CD14-positive monocyte (primary cell): ENCODE results near the gene ZC3H4. TPM values are rescaled to one million over a fixed set of nuclear protein-coding genes. Genes with fewer than 3 reads are reported as not detected.
A peak's percentile ranks its signal among the peaks of the same experiment; 100 is the strongest.

ENCODE experiments used
- DNase-seq, 3 donors: peaks; one replicate each; pipeline ENCODE4 v3.0.0-alpha.2; 2011 to 2022
- H2AFZ ChIP-seq: 2 replicates; pipeline ENCODE4 v1.6.0; 2012; ENCODE audit warnings: mild to moderate bottlenecking, low read depth, low read length, inconsistent platforms; ENCODE audit not compliant: insufficient read depth, poor library complexity, severe bottlenecking
- H3K27ac ChIP-seq, 2 donors: 1 replicate in 1 of 2; 2 replicates in 1 of 2; pipeline ENCODE4 v1.5.1; 2012 to 2013; ENCODE audit warnings: low read length in 2 of 2, control low read depth in 1 of 2, inconsistent platforms in 1 of 2, low read depth in 1 of 2, mild to moderate bottlenecking in 1 of 2
- H3K27me3 ChIP-seq, 2 donors: one replicate each; pipeline versions ENCODE4 v1.6.0 to v1.6.1; 2011 to 2013; ENCODE audit warnings: low read length in 2 of 2; ENCODE audit not compliant: control insufficient read depth in 2 of 2, insufficient read depth in 2 of 2
- H3K36me3 ChIP-seq, 2 donors: replicated peaks in 1 of 2; 1 replicate in 1 of 2; 2 replicates in 1 of 2; pipeline versions ENCODE4 v1.5.1 to v1.6.1; 2012 to 2013; ENCODE audit warnings: low read length in 2 of 2, control low read depth in 1 of 2, inconsistent platforms in 1 of 2, mild to moderate bottlenecking in 1 of 2; ENCODE audit not compliant: insufficient read depth in 2 of 2, control insufficient read depth in 1 of 2
- H3K4me1 ChIP-seq, 2 donors: 1 replicate in 1 of 2; 2 replicates in 1 of 2; pipeline versions ENCODE4 v1.5.1 to v1.6.1; 2012 to 2013; ENCODE audit warnings: low read length in 2 of 2, control low read depth in 1 of 2, inconsistent platforms in 1 of 2, mild to moderate bottlenecking in 1 of 2, moderate library complexity in 1 of 2; ENCODE audit not compliant: insufficient read depth in 2 of 2, control insufficient read depth in 1 of 2
- H3K4me2 ChIP-seq: replicated peaks from 2 replicates; pipeline ENCODE3; 2012; ENCODE audit warnings: low read length, moderate library complexity, mild to moderate bottlenecking; ENCODE audit not compliant: poor library complexity, severe bottlenecking; ENCODE audit errors: extremely low read depth
- H3K4me3 ChIP-seq, 3 experiments: fragments of 200-600 bp in 1 of 3; sonication (generic) in 1 of 3; replicated peaks in 1 of 3; 1 replicate in 2 of 3; 2 replicates in 1 of 3; pipeline ENCODE4 v1.5.1; 2011 to 2013; ENCODE audit warnings: low read length in 3 of 3, mild to moderate bottlenecking in 3 of 3, control low read depth in 2 of 3, low read depth in 2 of 3, inconsistent platforms in 1 of 3, moderate library complexity in 1 of 3
- H3K79me2 ChIP-seq: 2 replicates; pipeline ENCODE4 v1.6.0; 2012; ENCODE audit warnings: mild to moderate bottlenecking, control low read depth, inconsistent platforms, low read length, moderate library complexity; ENCODE audit not compliant: insufficient read depth
- H3K9ac ChIP-seq: 2 replicates; pipeline ENCODE4 v1.6.0; 2017; ENCODE audit warnings: low read length, mild to moderate bottlenecking; ENCODE audit not compliant: insufficient read depth, poor library complexity, severe bottlenecking
- H3K9me3 ChIP-seq, 2 donors: replicated peaks in 1 of 2; 1 replicate in 1 of 2; 2 replicates in 1 of 2; pipeline versions ENCODE4 v1.5.1 to v1.6.1; 2012 to 2013; ENCODE audit warnings: low read length in 2 of 2, control low read depth in 1 of 2; ENCODE audit not compliant: control insufficient read depth in 1 of 2, insufficient read depth in 1 of 2
- H4K20me1 ChIP-seq: 2 replicates; pipeline ENCODE4 v1.6.0; 2012; ENCODE audit warnings: mild to moderate bottlenecking, low read length, control low read depth, moderate library complexity; ENCODE audit not compliant: insufficient read depth
- H3K27ac Mint-ChIP-seq, 7 donors: one replicate each; pipeline ENCODE4 v1.8.0; 2020; ENCODE audit warnings: mild to moderate bottlenecking in 7 of 7, mixed read lengths in 7 of 7, moderate library complexity in 6 of 7, inconsistent platforms in 2 of 7
- H3K27me3 Mint-ChIP-seq, 3 donors: one replicate each; pipeline ENCODE4 v1.8.0; 2021 to 2022; ENCODE audit warnings: low read depth in 3 of 3, mild to moderate bottlenecking in 3 of 3, mixed read lengths in 3 of 3, moderate library complexity in 3 of 3, inconsistent platforms in 1 of 3
- H3K36me3 Mint-ChIP-seq, 2 donors: one replicate each; pipeline ENCODE4 v1.8.0; 2020; ENCODE audit warnings: mixed read lengths in 2 of 2, inconsistent platforms in 1 of 2, mild to moderate bottlenecking in 1 of 2
- H3K4me1 Mint-ChIP-seq: one replicate; pipeline ENCODE4 v1.8.0; 2020; ENCODE audit warnings: mild to moderate bottlenecking, mixed read lengths
- H3K4me3 Mint-ChIP-seq, 2 donors: one replicate each; pipeline ENCODE4 v1.8.0; 2020; ENCODE audit warnings: mild to moderate bottlenecking in 2 of 2, mixed read lengths in 2 of 2, moderate library complexity in 1 of 2
- H3K9me3 Mint-ChIP-seq, 7 donors: one replicate each; pipeline ENCODE4 v1.8.0; 2020 to 2022; ENCODE audit warnings: mixed read lengths in 7 of 7, mild to moderate bottlenecking in 6 of 7, moderate library complexity in 6 of 7, inconsistent platforms in 2 of 7
- whole genome bisulfite sequencing: methylation state at CpG from one replicate; pipeline ENCODE4 v1.1.5; 2013; ENCODE audit warnings: missing lambda C conversion rate; ENCODE audit not compliant: insufficient coverage; 5-methylcytosine and 5-hydroxymethylcytosine counted together
- intact Hi-C, 2 donors: fragments of 100-400 bp; cut with micrococcal nuclease; formaldehyde crosslinking; loops; one replicate each; pipeline versions ENCODE4 v1.15.0 to v1.15.1; 2023
- polyA plus RNA-seq, 3 donors: library from polyadenylated mRNA; depleted of rRNA in 1 of 3; unstranded in 2 of 3; stranded (reverse) in 1 of 3; fragments of 300-500 nt in 2 of 3; fragments of >200 nt in 1 of 3; fragmentation: Illumina TruSeq in 2 of 3; gene quantifications; 1 replicate in 2 of 3; 2 replicates in 1 of 3; pipeline ENCODE4 v1.2.3, GENCODE V29; 2012 to 2021
- TF ChIP-seq, protein P1 (sequence below): fragments of 200-600 bp; IDR thresholded peaks from one replicate; pipeline ENCODE4 v1.8.0; 2022; ENCODE audit warnings: antibody characterized with exemption, mild to moderate bottlenecking

ZC3H4 gene
- polyA plus RNA-seq, 3 donors, result 0.24 to 9.9 (median 0.60) TPM

DNA sequence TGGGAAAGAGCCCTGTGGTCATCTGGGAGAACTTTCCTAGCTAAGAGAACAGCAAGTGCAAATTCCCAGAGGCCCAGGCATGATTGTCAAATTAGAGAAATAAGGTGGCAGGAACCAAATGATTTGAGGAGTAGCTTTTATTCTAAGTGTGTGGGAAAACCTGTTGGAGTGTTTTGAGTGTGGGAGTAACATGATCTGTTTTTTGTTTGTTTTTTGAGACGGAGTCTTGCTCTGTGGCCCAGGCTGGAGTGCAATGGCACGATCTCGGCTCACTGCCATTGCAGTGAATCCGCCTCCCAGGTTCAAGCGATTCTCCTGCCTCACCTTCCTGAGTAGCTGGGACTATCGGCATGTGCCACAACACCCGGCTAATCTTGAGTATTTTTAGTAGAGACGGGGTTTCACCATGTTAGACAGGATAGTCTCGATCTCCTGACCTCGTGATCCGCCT lies 19.5 kb upstream of the ZC3H4 start:
- H3K4me2 ChIP-seq, result no peak overlapping the region
- H2AFZ ChIP-seq, result no peak overlapping the region
- no peak for DNase-seq
- H3K4me1 ChIP-seq, result peaks cover 14 to 23% of the 10 kb centered on the region in 2 donors
- peaks cover 34% of the 10 kb centered on the region for H4K20me1 ChIP-seq
- no peak overlapping the region for H3K4me3 ChIP-seq
- Mint-ChIP-seq H3K36me3 (peaks cover 13 to 33% of the 10 kb centered on the region in 2 donors), H3K4me1 (peaks cover 33% of the 10 kb centered on the region), H3K27me3 (peaks cover 0 to 1% (median 0%) of the 10 kb centered on the region in 3 donors), H3K9me3 (peaks cover 0 to 4% (median 0%) of the 10 kb centered on the region in 7 donors), H3K4me3 (no peak overlapping the region), H3K27ac (peak overlapping the region in 4 of 7 donors; percentile 7 to 42 (median 18))
- peaks cover 74% of the 10 kb centered on the region for H3K79me2 ChIP-seq
- H3K27ac ChIP-seq, result no peak overlapping the region
- no peaks in the 10 kb centered on the region for H3K9me3 ChIP-seq
- 99% methylated on average over 11 of the region's 11 CpGs for WGBS
- intact Hi-C loops, result no loop called here
- H3K9ac ChIP-seq, result no peak overlapping the region
- H3K36me3 ChIP-seq, result peaks cover 0 to 7% of the 10 kb centered on the region in 2 donors
- no peaks in the 10 kb centered on the region for H3K27me3 ChIP-seq
- TF ChIP-seq, protein P1, sequence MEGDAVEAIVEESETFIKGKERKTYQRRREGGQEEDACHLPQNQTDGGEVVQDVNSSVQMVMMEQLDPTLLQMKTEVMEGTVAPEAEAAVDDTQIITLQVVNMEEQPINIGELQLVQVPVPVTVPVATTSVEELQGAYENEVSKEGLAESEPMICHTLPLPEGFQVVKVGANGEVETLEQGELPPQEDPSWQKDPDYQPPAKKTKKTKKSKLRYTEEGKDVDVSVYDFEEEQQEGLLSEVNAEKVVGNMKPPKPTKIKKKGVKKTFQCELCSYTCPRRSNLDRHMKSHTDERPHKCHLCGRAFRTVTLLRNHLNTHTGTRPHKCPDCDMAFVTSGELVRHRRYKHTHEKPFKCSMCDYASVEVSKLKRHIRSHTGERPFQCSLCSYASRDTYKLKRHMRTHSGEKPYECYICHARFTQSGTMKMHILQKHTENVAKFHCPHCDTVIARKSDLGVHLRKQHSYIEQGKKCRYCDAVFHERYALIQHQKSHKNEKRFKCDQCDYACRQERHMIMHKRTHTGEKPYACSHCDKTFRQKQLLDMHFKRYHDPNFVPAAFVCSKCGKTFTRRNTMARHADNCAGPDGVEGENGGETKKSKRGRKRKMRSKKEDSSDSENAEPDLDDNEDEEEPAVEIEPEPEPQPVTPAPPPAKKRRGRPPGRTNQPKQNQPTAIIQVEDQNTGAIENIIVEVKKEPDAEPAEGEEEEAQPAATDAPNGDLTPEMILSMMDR, result no peak

- H3K27ac Mint-ChIP-seq, result peak overlapping the region in 2 of 7 donors; percentile 37 to 57
- TF ChIP-seq, protein P1, result no peak
- Histone ChIP-seq H3K27me3 (no peaks in the 10 kb centered on the region), H3K27ac (no peak overlapping the region), H3K9me3 (no peaks in the 10 kb centered on the region), H3K4me1 (peaks cover 14 to 23% of the 10 kb centered on the region in 2 donors), H3K9ac (no peak overlapping the region), H3K4me3 (no peak overlapping the region), H2AFZ (no peak overlapping the region), H3K36me3 (peaks cover 0 to 4% of the 10 kb centered on the region in 2 donors), H3K4me2 (no peak overlapping the region), H4K20me1 (peaks cover 34% of the 10 kb centered on the region), H3K79me2 (peaks cover 67% of the 10 kb centered on the region)
- no CpG with 5 or more reads among the region's 7 CpGs for WGBS
- H3K27me3 Mint-ChIP-seq, result peaks cover 0 to 1% (median 0%) of the 10 kb centered on the region in 3 donors
- peaks cover 33% of the 10 kb centered on the region for H3K4me1 Mint-ChIP-seq
- H3K4me3 Mint-ChIP-seq, result no peak overlapping the region
- no peak for DNase-seq
- intact Hi-C loops, result no loop called here
- peaks cover 13 to 27% of the 10 kb centered on the region in 2 donors for H3K36me3 Mint-ChIP-seq
- peaks cover 0 to 4% (median 0%) of the 10 kb centered on the region in 7 donors for H3K9me3 Mint-ChIP-seq
These were observed 18.7 kb upstream of the ZC3H4 start for GRCh38 chr19:47132194-47132852.
